SW480 (cell line): ENCODE measurements around the gene GGT7.
"Not testable (repeated sequence)": the region's sequence is repeated elsewhere in the genome, so short reads cannot be mapped to it uniquely, and the experiment has no call there.

Experiments
- DNase-seq: peaks from one replicate; pipeline ENCODE4 v3.0.0-alpha.2; 2016; ENCODE audit warnings: low spot score

The GGT7 gene, protein sequence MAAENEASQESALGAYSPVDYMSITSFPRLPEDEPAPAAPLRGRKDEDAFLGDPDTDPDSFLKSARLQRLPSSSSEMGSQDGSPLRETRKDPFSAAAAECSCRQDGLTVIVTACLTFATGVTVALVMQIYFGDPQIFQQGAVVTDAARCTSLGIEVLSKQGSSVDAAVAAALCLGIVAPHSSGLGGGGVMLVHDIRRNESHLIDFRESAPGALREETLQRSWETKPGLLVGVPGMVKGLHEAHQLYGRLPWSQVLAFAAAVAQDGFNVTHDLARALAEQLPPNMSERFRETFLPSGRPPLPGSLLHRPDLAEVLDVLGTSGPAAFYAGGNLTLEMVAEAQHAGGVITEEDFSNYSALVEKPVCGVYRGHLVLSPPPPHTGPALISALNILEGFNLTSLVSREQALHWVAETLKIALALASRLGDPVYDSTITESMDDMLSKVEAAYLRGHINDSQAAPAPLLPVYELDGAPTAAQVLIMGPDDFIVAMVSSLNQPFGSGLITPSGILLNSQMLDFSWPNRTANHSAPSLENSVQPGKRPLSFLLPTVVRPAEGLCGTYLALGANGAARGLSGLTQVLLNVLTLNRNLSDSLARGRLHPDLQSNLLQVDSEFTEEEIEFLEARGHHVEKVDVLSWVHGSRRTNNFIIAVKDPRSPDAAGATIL

DNA sequence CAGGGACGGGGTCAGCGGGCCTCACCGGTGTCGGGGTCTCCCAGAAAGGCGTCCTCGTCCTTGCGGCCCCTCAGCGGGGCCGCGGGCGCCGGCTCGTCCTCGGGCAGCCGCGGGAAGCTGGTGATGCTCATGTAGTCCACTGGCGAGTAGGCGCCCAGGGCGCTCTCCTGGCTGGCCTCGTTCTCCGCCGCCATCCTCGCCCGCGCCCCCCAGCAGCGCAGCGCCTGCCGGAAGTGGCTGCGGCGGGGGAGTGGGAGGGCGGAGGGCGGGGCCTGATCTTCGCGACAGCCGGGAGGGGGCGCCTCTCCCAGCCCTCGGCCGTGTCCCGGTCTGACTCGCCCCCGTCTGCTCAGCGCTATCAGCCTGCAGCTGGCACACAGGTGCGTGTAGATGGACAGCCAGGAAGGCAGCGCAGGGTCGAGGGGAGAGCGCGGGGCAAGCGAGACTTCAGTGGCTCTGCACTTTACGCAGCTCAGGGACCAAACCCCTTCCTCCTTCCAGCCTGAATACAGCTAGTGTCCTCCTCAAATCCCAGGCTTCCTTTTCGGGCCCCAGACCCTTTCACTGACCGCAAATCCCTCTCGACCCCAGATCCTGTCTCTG is at the start of gene GGT7:
TSS of gene GGT7 (minus strand) at position 235 of the 603 bp plus-strand sequence. CDS start at position 194, 41 bp downstream.
- DNase-seq = peak; percentile 75

DNA sequence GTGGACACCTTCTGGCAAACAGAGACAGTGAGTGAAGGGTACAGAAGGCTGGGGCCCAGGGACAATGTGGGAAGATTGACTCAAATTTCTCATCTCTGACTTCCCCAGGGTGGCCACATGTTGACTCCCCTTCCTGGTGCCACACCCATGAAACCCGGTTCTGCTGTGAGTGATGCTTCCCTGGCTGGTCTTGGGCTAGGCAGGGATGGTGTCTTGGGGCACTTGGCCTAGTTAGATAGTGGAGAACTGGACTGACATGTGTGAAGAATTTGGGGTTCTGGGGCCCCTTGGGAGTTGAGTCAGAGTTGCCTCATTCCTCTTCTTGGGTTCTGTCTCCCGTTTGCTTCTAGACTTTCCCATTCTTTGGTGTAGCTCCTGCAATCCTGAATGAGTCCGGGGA is 48.8 kb upstream of the GGT7 start:
- DNase-seq = no peak

DNA sequence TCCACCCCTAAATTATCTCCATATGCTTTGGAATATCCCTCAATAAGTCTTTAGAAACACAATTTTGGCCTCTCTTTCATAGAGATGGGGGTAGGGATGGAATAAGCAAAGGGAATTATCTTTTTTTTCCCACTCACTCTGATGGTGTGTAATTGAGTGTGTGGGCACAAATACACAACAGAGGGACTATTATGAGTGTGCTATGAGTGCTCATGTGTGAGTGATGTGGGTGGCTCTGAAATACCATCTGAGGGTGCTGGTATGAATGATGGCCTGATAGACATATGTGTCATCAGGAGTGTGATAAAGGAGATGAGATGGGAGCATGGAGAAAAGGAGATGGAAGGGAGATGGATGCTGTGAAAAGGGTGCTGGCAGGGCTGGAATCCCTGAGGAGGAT is 47.4 kb upstream of the GGT7 start:
- DNase-seq = no peak

DNA sequence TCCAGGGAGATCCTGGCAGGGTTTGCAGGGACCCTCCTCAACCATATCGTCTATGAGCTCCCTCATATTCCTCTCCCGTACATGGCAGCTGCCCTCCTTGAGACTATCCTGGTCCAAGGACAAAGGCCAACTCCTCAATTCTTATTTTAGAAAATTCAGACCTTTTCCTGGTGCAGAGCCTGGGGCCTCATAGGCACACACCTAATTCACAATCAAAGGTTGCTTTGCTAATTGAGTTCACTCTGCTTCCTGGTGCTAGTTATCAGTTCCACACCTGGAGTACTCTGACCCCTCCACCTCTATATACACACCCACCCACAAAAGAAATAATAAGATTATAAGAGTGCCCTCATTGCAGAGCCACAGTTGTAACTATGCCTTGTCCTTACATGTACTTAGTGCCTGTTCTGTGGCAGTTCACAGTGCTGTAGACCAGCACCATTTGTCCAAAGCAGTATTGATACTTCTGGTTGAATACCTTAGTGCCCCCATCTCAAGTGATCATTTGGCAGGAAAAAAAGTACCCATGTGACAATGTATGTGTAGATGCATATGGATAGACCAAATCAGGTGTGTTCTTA is 44.2 kb upstream of the GGT7 start:
- no peak for DNase-seq

DNA sequence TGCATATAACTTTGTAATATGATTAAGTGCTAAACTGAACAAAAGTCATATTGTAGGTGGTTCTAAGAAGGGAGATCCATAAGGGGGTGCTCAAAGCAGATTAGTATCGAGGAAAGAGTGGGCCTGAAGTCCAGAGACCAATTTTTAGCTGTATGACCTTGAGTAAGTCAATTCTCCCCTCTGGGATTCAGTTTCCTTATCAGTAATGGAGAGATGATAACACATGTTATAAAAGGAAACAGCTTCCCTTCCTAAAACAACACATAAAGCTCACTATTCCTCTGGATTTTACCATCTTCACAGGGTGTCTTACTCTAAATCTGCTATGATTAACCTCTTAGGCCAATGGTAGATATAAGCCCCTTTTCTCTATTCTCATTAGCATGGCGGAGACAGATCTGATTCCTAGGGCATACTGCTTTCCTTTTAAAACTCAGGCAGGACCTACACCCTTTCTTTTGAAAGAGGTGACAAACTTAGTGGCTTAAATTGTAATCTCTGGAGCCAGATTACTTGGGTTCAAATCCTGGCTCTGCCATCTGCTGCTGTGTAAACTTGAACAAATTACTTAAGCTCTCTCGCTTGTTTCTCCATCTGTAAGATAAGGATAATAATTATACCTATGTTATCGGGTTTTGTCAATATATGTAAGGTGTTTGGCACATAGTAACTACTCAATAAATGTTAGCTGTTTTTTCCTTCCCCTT is 43.2 kb upstream of the GGT7 start:
- no peak for DNase-seq

DNA sequence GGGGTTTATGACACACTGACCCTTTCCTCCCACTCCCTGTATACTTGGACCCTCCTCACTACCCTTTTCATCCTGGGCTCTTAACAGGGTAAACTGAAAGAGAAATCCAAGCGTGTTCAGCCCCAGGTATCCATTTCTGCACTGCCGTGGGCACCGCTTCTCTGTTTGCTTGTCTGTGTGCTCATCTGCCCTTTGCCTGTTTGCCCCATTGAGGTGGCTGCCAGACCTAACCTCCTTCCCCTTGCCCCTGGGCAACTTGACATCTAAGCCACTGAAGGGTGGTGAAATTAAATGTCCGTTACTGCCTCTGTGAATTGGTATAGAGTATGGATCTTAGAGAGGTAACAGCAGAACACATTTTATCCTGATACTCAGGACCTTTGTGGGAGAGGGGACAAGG is 42.5 kb upstream of the GGT7 start:
- no peak for DNase-seq

DNA sequence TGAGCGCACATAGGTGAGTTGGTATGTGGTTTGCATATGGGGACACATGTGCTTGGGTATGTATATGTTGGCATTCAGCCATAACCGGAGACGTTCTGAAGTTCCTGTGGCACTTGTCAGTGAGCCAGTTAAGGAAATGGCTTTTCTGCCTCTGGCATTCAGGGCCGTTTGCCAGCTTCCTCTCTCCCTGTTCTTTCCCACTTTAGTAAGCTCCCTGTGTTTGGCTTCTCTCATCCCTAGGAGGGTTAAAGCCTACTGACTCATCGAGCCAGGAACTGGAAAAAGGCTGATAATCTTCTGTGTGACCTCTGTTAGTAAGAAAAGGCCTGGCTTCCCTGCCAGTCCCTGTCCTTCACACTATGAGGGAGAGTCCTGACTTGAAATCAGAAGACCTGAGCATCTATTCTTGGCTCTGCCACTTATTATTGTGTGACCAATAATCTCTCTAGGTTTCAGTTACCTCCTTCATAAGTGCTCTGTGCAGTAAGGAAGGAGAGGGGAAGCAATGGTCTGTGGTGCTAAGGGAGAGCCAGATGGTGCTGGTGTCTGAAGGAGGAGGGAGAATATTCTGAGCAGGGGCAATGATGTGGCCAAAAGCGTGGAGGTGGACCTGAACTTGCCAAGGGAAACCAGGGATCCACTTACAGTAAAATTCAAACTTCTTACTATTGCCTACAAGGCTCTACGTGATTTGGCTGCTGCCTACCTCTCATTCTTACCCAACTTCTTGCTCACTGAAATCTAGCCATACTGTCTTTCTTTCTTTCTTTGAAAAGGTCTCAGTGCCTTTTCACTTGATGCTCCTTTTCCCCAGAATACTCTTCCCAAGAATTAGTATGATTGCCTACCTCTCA is 35.2 kb upstream of the GGT7 start:
- DNase-seq = peak; percentile 93

DNA sequence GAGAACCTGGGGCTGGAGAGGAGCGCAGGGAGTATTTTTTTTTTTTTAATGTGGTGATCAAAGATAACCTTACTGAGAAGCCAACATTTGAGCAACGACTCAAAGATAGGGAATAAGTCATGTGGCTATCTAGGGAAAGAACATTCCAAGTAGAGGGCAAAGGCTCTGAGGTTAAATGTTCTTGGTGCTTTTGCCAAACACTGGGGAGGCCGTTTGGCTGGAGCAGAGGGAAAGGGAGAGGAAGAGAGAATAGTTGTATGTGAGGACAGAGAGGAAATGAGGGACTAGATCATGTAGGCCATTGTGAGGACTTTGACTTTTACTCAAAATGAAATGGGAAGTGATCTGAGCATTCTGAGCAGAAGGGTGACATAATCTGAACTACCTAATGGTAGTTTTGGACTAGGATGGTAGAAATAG is 31.6 kb upstream of the GGT7 start:
- DNase-seq = no peak

DNA sequence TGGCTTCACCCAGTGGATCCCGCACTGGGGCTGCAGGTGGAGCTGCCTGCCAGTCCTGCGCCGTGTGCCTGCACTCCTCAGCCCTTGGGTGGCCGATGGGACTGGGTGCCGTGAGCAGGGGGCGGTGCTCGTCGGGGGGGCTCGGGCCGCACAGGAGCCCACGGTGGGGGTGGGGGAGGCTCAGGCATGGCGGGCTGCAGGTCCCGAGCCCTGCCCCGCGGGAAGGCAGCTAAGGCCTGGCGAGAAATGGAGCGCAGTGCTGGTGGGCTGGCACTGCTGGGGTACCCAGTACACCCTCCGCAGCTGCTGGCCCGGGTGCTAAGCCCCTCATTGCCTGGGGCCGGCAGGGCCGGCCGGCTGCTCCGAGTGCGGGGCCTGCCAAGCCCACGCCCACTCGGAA is 26.1 kb upstream of the GGT7 start:
- DNase-seq = not testable (repeated sequence)

DNA sequence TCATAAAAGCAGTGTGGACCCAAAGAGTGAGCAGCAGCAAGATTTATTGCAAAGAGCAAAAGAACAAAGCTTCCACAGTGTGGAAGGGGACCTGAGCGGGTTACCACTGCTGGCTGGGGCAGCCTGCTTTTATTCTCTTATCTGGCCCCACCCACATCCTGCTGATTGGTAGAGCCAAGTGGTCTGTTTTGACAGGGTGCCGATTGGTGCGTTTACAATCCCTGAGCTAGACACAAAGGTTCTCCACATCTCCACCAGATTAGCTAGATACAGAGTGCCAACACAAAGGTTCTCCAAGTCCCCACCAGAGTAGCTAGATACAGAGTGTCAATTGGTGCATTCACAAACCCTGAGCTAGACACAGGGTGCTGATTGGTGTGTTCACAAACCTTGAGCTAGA is 25.5 kb upstream of the GGT7 start:
- DNase-seq = not testable (repeated sequence)

DNA sequence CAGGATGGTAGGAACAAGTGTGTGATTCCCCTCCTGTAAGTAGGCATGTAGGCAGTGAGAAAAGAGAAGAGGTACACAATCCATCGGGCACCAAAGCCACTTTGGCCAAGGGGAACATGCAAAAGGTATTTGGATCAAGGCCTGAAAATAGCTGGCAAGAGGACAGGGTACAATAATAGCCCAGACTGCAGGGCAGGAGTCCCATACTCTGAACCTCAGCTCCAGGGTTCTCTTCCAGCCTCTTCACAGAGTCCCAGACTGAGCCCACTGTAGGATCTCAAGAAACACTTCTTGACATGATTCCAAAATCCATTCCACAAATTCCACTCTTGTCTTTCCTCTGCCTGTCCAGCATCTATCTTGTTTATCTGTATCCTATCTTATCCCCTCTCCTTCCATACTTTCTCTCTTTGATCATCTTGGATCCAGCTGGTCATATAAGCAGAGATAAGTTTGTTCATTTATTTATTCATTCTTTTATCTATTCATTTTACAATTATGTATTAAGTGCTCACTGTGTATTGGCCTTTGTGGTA is 23.5 kb upstream of the GGT7 start:
- DNase-seq = no peak

DNA sequence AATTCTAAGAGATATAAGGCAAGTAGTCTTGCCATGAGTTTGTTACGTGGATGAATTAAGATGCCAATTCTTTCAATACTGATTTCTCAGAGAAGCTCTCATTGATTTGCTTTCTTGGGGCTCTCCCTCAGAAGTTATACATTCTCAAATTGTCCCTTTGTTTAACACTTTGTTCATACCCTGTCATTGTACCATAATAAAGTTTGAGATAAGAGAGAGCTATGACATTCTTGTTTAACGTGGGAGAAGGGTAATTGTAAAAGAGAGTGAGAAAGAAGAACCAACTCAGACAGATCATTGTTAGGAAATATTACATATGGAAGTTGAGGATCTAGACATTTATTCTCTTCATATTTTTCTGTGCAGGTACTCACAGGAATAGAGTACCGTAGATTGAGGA is 22.8 kb upstream of the GGT7 start:
- DNase-seq = no peak

DNA sequence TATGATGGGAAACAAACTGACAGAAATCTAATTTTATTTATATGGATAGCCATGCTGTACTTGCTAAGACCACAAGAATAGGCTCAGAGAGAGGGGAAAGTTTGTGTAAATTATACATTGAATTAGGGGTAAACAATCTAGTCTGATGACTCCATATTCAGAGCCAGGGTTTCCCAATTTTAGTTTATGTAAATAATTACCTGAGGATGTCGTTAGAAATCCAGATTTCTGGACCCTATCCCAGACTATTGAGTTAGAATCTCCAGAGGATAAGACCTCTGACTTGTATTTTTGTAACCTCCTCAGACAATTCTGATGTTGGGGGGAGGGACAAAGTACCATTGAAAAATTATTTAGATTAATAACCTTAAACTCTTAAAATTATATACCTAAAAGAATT is 22.1 kb upstream of the GGT7 start:
- DNase-seq = no peak

DNA sequence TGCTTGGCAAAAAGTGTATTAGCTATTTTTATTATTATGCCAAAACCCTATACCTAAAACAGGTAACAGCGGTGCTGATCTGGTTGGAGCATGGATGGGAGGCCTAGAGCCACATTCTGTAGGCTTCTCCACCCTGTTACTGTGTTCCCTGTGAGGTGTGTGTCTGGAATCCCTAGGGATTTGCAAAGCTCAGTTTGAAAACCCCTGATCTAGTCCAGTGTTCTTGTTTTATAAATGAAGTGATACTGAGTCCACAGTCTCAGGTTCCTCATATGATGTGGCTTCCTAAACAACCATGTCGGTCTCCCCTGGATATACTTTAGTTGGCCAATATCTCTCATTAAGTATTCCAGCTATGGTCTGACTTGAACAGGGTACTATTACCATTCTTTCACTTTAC is 20.0 kb upstream of the GGT7 start:
- DNase-seq = no peak

DNA sequence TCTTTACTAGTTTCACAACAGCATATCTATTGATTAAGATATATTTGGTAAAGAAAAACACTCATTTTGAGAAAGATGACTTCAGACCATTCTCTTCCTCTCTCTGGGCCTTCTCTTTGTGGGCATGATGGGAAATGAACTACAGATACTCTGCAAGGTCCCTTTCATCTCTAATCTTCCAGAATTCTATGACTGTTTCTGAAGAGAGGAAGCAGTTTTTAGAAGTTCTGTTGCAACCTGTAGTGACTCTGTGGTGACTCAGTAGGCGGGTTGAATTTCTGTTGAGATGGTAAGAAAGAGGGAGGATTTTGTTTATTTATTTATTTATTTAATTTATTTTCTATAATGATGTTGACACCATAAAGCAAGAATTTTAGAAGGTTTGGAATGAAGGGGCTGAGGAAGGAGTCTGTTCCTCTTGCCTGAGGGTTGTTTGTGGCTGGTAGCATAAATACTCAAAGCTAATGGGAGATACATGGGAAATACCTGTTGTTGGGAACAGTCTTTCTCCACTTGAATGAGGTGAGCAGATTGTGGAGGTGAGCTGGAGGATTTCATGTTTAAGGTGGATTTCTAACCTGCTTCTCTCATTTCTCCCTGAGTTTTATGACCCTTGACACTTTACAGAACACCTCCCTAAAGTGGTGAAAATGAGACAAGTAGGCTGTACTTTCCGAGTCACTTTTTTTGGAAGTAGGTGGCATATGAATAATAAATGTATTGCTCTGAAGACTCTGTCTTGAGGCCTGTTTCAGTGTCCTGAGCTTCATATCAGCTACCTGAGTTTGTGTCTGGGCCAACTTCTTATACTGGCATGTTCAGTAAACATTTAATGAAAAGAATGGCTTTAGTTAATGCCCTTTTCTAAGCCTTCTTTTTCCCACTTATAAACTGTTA is 18.8 kb upstream of the GGT7 start:
- DNase-seq = peak; percentile 39

DNA sequence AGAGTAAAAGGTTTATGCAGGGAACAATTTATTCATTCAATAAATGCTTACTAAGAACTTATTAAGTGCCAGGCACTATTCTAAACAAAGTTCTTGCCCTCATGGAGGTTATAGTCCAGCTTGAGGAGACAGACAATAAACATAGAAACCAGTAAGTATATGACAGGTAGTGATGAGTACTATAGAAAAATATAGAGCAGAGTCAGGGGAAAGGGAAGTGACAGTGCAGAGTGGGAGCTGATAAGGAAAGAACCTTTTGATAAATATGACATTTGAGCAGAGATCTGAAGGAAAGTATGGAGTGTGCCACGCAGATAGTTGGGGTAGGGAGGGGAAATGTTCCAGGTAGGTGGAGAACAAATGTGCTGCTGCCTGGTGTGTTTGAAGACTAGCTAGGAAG is 15.8 kb upstream of the GGT7 start:
- no peak for DNase-seq

DNA sequence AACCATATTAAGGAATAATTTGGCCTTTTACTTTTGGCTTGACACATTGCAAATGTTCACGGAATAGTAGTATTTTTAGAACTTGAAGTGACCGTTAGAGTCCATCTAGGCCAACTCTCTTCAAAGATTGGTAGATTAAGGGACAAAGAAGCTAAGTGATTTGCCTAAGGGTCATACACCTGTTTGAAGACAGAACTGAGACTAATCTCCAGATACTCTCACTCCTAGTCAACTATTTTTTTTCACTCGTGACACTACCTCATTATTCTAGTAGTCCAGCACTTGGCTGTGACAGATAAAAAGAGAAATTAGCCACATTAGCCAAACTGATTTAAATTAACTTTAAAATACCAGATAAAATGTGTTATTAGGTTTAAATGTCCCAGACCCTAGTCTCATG is 14.4 kb upstream of the GGT7 start:
- no peak for DNase-seq

DNA sequence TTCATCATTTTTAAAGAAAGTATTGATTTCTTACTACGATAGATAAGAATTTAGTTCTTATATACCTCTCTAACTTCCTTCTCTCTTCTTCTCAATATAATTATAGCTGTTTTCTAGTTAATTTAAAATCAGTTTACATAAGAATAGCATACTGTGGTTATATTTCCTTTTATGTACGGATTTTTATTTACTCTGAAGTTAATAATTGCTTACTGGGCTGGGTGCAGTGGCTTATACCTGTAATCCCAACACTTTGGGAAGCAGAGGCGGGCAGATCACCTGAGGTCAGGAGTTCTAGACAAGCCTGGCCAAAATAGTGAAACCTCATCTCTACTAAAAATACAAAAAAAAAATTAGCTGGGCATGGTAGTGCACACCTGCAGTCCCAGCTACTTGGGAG is 13.5 kb upstream of the GGT7 start:
- DNase-seq = no peak

DNA sequence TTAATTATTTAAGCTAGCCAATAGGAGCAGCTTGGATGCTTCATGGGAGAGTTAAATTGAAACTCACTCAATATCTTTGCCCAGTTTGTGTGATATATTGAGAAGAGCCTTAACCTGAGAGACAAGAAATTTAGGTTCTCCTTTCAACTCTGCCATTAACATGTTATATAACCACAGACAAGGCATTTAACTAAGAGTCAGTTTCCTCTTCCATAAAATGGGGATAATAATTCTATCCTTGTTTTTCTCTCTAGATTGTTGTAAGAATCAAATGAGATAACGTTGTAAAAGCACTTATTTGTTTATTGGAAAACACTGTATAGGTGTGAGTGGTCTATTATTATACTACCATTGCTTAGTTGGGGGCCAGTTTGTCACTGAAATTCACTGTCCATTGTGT is 11.6 kb upstream of the GGT7 start:
- DNase-seq = no peak

DNA sequence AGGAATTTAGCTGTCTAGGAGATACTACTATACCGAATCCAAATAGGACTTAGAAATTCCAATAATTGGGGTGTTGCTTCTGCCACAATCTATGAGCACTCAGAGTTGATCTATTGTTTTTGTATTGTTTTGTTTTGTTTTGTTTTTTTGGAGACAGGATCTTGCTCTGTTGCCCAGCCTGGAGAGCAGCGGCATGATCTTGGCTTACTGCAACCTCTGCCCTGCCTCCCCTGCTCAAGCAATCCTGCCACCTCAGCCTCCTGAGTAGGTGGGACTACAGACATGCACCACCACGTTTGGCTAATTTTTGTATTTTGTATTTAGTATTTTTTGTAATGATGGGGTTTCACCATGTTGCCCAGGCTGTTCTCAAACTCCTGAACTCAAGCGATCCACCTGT is 11.2 kb upstream of the GGT7 start:
- DNase-seq = no peak
